MM.1S (cell line): ENCODE measurements around the gene FAM186B.
"Not testable (repeated sequence)": the region's sequence is repeated elsewhere in the genome, so short reads cannot be mapped to it uniquely, and the experiment has no call there.

Experiments
- CTCF ChIP-seq: fragments of 300-600 bp; sonication (generic); IDR thresholded peaks from 2 replicates; pipeline ENCODE4 v1.5.1; 2016; ENCODE audit warnings: antibody characterized with exemption, low read length, mixed read lengths
- EZH2 ChIP-seq: fragments of 300-600 bp; sonication (generic); optimal IDR thresholded peaks from 2 replicates; pipeline ENCODE3; 2017; ENCODE audit warnings: low read depth, mild to moderate bottlenecking, antibody characterized with exemption, low read length, mixed read lengths
- EZH2phosphoT487 ChIP-seq: fragments of 300-600 bp; sonication (generic); IDR thresholded peaks from 2 replicates; pipeline ENCODE4 v1.6.1; 2018; ENCODE audit warnings: antibody characterized with exemption, low read length

GRCh38 chr12:49610785-49611184 is 5.3 kb upstream of the FAM186B start:
- TF ChIP-seq CTCF, EZH2phosphoT487, EZH2: not testable (repeated sequence)
